Adrenal gland (tissue), 12 donors: ENCODE measurements around the gene SDK2. TPM values are rescaled to one million over a fixed set of nuclear protein-coding genes. Genes with fewer than 3 reads are reported as not detected.

Experiments used
- DNase-seq, 7 donors: peaks; one replicate each; pipeline ENCODE4 v3.0.0-alpha.2; 2019 to 2020
- H3K27ac ChIP-seq, 5 donors: fragments of 200-600 bp; sonication (generic) in 4 of 5; 1 replicate in 3 of 5; 2 replicates in 2 of 5; pipeline versions ENCODE4 v1.5.1 to v1.8.0; 2016 to 2020; ENCODE audit warnings: mild to moderate bottlenecking in 1 of 5
- H3K27me3 ChIP-seq: fragments of 200-600 bp; 2 replicates; pipeline ENCODE4 v1.8.0; 2021
- H3K36me3 ChIP-seq, 2 donors: fragments of 200-600 bp; replicated peaks in 1 of 2; 1 replicate in 1 of 2; 2 replicates in 1 of 2; pipeline versions ENCODE4 v1.5.1 to v1.8.0; 2018 to 2022
- H3K4me1 ChIP-seq, 2 donors: fragments of 200-600 bp; replicated peaks in 1 of 2; 1 replicate in 1 of 2; 2 replicates in 1 of 2; pipeline versions ENCODE4 v1.5.1 to v1.8.0; 2018 to 2021
- H3K4me3 ChIP-seq, 4 donors: fragments of 200-600 bp; sonication (generic) in 3 of 4; one replicate each; pipeline ENCODE4 v1.5.1; 2016 to 2018
- H3K9me3 ChIP-seq, 3 donors: fragments of 200-600 bp; sonication (generic) in 1 of 3; replicated peaks in 1 of 3; 1 replicate in 2 of 3; 2 replicates in 1 of 3; pipeline versions ENCODE4 v1.5.1 to v1.8.0; 2016 to 2021
- POLR2A ChIP-seq, 2 donors: fragments of 450-650 bp; IDR thresholded peaks; one replicate each; pipeline ENCODE4 v1.6.1; 2017; ENCODE audit warnings: antibody characterized with exemption in 2 of 2, mild to moderate bottlenecking in 2 of 2, moderate library complexity in 1 of 2
- WGBS, 4 donors: extraction: QIAGEN DNeasy Blood & Tissue Kit in 2 of 4; methylation state at CpG; one replicate each; pipeline versions ENCODE4 v1.1.5 to v1.1.7; 2013 to 2017; 5-methylcytosine and 5-hydroxymethylcytosine counted together
- intact Hi-C, 2 donors: fragments of 100-400 bp; cut with DNase I; formaldehyde crosslinking; loops; one replicate each; pipeline versions ENCODE4 v1.14.1 to v1.15.0; 2022 to 2023
- polyA plus RNA-seq, 3 donors: library from polyadenylated mRNA; stranded (reverse); fragments of 200-250 nt in 2 of 3; fragments of 350-450 nt in 1 of 3; fragmentation: Illumina TruSeq in 1 of 3; extraction: RNeasy Lipid Tissue Mini Kit (QIAGEN cat#74804) in 1 of 3; gene quantifications; one replicate each; pipeline ENCODE4 v1.2.3, GENCODE V29; 2013 to 2014
- total RNA-seq, 9 donors: library from RNA; depleted of rRNA in 4 of 9; stranded (reverse); fragments of >200 nt in 4 of 9; fragments of 120-200 nt in 1 of 9; fragmentation: NEBNext Ultra II Directional in 1 of 9; extraction: Animal tissue kit (Norgen Biotek cat#: 25700) in 1 of 9; gene quantifications; one replicate each; pipeline versions ENCODE4 v1.1.0 to v1.2.4, GENCODE V29; 2013 to 2023
- TF ChIP-seq, protein P1 (sequence below), 6 experiments: fragments of 450-650 bp in 4 of 6; fragments of 200-600 bp in 2 of 6; sonication (generic) in 1 of 6; IDR thresholded peaks; 1 replicate in 5 of 6; 2 replicates in 1 of 6; pipeline versions ENCODE4 v1.5.1 to v1.8.0; 2016 to 2021; ENCODE audit warnings: antibody characterized with exemption in 6 of 6, mild to moderate bottlenecking in 2 of 6, moderate library complexity in 1 of 6
- donor health status: healthy with polysubstance abuse.
- donor health status: Bipolar disorder and iron deficiency.
- donor health status: DM: yes; HTN: yes; CAD: no.
- donor health status: DM: no; HTN: no; CAD: no.
- donor health status: DM: no; HTN: no; CAD: no.
- donor health status: DM: yes; HTN: yes; CAD: no.

The SDK2 gene
- total and polyA plus RNA-seq, 12 donors, result 0.27 to 2.1 (median 0.84) TPM

DNA sequence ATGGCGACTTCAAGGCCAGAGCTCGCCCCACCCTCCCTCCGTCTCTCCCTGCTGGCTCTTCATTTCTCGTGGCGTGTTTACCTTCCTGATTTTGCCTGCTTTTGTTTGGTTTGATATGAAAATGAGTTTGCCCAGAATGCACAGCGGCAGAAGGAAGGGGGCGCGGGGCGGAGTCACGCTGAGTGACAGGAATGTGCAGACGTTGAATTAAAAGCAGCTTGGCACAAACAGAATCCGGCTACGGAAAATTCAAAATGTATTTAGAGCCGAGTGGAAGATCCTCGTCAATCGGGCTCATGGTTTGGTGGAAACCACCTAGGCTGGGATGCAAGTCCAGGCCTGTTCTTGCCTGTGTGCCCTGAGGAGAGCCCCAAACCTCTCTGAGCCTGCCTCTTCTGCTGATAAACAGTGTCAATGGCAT, 102.7 kb downstream of the SDK2 start:
- WGBS, 4 donors, result 82 to 91% (median 83%) methylated on average over 16 of the region's 16 CpGs
- Histone ChIP-seq H3K4me1 (no peaks in the 10 kb centered on the region), H3K4me3 (no peak overlapping the region), H3K36me3 (no peaks in the 10 kb centered on the region), H3K27me3 (no peaks in the 10 kb centered on the region), H3K9me3 (no peaks in the 10 kb centered on the region), H3K27ac (no peak overlapping the region)
- intact Hi-C loops, result no loop called here
- TF ChIP-seq POLR2A (IDR thresholded peaks at IDR 0.05), result no peak
- TF ChIP-seq, protein P1, sequence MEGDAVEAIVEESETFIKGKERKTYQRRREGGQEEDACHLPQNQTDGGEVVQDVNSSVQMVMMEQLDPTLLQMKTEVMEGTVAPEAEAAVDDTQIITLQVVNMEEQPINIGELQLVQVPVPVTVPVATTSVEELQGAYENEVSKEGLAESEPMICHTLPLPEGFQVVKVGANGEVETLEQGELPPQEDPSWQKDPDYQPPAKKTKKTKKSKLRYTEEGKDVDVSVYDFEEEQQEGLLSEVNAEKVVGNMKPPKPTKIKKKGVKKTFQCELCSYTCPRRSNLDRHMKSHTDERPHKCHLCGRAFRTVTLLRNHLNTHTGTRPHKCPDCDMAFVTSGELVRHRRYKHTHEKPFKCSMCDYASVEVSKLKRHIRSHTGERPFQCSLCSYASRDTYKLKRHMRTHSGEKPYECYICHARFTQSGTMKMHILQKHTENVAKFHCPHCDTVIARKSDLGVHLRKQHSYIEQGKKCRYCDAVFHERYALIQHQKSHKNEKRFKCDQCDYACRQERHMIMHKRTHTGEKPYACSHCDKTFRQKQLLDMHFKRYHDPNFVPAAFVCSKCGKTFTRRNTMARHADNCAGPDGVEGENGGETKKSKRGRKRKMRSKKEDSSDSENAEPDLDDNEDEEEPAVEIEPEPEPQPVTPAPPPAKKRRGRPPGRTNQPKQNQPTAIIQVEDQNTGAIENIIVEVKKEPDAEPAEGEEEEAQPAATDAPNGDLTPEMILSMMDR (IDR thresholded peaks at IDR 0.05), result no peak
- no peak for DNase-seq

DNA sequence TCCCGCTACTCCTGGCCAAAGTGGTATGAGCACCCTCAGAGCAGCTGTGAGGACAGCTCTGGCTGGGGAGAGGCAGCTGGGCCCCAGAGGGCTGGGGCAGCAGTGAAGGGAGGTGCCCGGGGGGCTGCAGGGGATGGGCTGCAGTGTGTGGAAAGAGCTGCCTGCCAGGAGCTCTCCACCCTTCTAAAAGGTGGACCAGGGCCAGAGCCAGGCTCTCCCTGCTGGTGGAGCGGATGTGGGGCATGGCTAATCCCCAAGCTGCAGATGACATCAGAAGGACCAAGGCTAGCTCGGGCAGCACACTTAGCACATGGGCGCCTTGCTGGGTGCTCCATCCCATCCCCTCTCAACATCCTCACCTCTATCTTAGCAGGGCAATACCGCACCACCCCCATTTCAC, 103.1 kb downstream of the SDK2 start:
- H3K27ac ChIP-seq, result no peak overlapping the region
- intact Hi-C loops, result no loop called here

DNA sequence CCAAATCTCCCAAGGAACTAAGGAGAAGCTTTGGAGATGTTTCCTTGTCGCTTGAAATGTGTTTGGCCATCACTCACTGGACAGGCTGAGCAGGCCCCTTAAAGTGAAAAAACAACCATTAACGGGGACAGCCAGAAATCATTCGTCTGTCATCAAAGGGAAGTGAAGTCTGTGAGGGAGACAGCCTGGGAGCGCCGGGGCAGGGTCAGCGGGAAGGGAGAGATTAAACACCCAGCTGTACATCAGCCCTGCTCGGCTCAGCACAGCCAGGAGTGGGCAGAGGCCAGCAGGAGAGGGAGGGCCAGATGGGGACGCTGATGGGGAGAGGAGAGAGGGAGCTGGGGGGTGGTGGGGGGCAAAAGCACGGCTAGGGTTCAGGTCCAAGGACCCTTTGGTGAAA, 105.1 kb downstream of the SDK2 start:
- no peak for DNase-seq
- TF ChIP-seq, protein P1 (IDR thresholded peaks at IDR 0.05), result no peak
- TF ChIP-seq POLR2A (IDR thresholded peaks at IDR 0.05), result no peak
- H3K4me3 ChIP-seq, result no peak overlapping the region
- intact Hi-C loops, result loop anchor here in 1 of 2 donors (10.0 kb wide), 1 partner anchor 64 kb away; no protein-coding TSS in a partner anchor
- H3K36me3 ChIP-seq, result no peaks in the 10 kb centered on the region
- H3K4me1 ChIP-seq, result no peaks in the 10 kb centered on the region
- H3K9me3 ChIP-seq, result no peaks in the 10 kb centered on the region
- no peak overlapping the region for H3K27ac ChIP-seq
- 52 to 62% (median 55%) methylated on average over 8 to 9 of the region's 9 CpGs for WGBS, 4 donors
- H3K27me3 ChIP-seq, result no peaks in the 10 kb centered on the region

More for the DNA sequence above, 103.1 kb downstream of the SDK2 start:
- Histone ChIP-seq H3K27me3 (no peaks in the 10 kb centered on the region), H3K4me1 (no peaks in the 10 kb centered on the region), H3K4me3 (no peak overlapping the region), H3K9me3 (no peaks in the 10 kb centered on the region), H3K36me3 (no peaks in the 10 kb centered on the region)
- no peak for DNase-seq
- WGBS, 4 donors, result 72 to 85% (median 79%) methylated on average over 4 to 6 of the region's 6 CpGs
- TF ChIP-seq, protein P1 (IDR thresholded peaks at IDR 0.05), result no peak
- TF ChIP-seq POLR2A (IDR thresholded peaks at IDR 0.05), result no peak

DNA sequence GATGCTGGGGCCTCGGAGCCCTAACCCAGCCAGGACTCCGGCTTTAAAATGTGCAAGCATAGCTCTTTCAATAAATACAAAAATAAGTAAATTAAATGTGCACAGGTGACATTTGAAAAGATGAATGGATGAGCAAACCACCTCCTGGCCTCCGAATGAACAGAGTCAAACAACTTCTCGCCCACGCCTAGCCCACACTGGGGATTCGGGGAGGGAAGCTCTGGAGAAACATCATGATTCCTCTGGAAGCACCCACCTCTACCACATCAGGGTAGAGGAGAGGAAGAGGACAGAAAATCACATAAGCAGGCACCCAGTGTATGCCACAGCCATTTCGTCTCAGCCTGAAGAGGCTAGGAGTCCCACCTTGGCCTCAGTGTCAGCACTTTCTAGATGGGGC, 105.8 kb downstream of the SDK2 start:
- no peak overlapping the region for H3K4me3 ChIP-seq
- no peaks in the 10 kb centered on the region for H3K9me3 ChIP-seq
- 84 to 93% (median 87%) methylated on average over 7 of the region's 7 CpGs for WGBS, 4 donors
- H3K27ac ChIP-seq, result no peak overlapping the region
- no peak for TF ChIP-seq POLR2A (IDR thresholded peaks at IDR 0.05)
- TF ChIP-seq, protein P1 (IDR thresholded peaks at IDR 0.05), result no peak
- H3K36me3 ChIP-seq, result no peaks in the 10 kb centered on the region
- intact Hi-C loops, result loop anchor here in 1 of 2 donors (10.0 kb wide), 1 partner anchor 64 kb away; no protein-coding TSS in a partner anchor
- DNase-seq, result no peak
- H3K27me3 ChIP-seq, result no peaks in the 10 kb centered on the region
- H3K4me1 ChIP-seq, result no peaks in the 10 kb centered on the region
